CD1c-positive myeloid dendritic cell (primary cell): ENCODE data around the gene PIK3AP1.
"Not testable (repeated sequence)": the region's sequence is repeated elsewhere in the genome, so short reads cannot be mapped to it uniquely, and the experiment has no call there.

Experiments
- DNase-seq: peaks from one replicate; pipeline ENCODE4 v3.0.0-alpha.2; 2016; ENCODE audit errors: extremely low spot score

PIK3AP1 gene

DNA sequence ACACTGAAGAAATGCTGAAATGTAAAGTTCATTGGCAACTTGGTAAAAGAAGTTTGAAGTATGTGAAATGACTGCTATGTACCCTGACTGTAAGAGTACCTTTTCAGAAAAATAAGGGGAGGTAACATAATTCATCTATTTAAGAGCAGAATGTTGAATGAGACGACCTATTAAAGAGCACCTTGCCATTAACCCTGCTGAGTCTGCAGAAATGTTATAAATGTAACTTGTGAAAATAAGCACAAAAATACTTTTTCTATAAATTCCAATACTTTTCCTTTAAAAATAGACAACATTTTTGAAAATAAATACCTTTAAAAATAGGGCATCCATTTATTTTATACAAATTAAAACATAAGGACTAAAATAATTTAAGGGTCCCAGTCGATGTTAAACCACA, 141.2 kb downstream of the PIK3AP1 start:
- no peak for DNase-seq

DNA sequence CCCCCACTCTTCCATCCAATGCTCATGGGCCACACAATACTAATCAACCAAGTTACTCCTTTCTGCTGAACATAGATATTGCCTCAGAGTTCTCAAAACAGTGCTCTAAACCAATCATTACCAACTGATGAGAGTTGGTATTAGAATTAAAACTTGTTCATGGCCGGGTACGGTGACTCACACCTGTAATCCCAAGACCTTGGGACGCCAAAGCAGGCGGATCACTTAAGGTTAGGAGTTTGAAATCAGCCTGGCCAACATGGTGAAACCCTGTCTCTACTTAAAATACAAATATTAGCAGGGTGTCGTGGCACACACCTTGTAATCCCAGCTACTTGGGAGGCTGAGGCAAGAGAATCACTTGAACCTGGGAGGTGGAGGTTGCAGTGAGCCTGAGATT, 141.7 kb downstream of the PIK3AP1 start:
- DNase-seq: no peak

DNA sequence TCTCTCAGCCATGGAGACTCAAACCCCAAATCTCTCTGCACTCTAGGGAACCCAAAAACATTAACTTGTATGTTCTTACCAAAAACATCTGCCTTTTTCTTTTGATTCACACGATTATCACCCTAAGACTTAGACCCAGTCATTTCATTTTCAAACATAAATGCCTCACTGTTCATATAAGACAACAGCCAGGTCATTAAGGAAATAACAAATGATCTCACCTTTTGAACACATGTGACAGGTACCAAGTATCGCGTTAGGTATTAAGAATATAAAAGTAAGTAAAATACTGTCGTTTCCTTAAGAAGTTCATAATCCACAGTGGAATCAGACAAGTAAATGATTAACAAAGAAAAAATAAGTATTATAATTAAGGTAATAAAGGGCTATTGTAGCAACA, 142.3 kb downstream of the PIK3AP1 start:
- no peak for DNase-seq

DNA sequence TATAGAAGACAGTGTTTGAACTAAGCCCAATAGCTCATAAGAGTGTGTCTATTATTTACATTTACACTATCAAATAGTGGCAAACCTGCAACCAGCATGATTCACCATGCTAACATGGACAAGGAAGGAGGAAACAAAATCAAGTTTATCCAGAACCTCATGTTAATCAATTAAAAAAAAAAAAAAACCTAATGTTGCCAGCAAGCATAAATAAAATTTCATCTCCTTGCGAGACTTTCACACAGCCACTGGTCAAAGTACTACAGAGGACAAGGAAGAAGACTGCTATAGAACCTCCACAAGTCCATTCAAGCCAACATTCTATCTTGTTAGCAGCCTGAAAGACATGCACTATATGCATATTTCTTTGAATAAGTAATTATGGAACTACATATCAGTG, 143.2 kb downstream of the PIK3AP1 start:
- DNase-seq: no peak

DNA sequence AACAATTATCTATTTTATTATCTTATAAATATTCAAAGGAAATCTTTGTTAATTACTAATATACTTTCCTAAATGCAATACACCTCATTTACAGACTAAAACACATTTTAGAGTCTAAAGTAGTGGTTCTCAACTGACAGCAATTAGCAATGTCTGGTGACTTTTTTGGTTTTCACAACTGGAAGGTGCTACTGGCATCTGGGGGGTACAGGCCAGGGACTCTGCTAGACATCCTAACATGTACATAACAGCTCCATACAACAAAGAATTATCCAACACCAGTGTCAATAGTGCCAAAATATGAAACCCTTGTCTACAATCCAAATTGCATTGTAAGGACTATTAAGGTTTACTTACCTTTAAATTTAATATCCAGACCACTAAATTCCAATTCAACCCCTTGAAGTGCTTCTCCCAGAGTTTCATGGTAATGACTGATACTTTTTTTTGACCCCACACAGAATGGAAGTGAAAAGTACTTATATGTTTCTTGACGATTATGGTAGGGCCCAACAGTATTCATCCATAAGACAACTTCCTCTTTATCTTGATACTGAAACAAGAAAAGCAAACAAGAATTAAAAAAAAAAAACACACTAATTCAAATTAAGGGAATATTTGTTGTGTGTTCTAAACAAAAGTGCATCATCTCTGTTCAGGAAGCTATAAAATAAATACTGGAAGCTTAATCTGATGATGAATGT, 143.9 kb downstream of the PIK3AP1 start:
- no peak for DNase-seq

DNA sequence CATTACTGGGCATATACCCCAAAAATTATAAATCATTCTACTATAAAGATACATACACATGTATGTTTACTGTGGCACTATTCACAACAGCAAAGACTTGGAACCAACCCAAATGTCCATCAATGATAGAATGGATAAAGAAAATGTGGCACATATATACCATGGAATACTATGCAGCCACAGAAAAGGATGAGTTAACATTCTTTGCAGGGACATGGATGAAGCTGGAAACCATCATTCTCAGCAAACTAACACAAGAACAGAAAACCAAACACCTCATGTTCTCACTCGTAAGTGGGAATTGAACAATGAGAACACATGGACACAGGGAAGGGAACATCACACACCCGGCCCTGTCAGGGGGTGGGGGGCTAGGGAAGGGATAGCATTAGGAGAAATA, 145.8 kb downstream of the PIK3AP1 start:
- DNase-seq: not testable (repeated sequence)

DNA sequence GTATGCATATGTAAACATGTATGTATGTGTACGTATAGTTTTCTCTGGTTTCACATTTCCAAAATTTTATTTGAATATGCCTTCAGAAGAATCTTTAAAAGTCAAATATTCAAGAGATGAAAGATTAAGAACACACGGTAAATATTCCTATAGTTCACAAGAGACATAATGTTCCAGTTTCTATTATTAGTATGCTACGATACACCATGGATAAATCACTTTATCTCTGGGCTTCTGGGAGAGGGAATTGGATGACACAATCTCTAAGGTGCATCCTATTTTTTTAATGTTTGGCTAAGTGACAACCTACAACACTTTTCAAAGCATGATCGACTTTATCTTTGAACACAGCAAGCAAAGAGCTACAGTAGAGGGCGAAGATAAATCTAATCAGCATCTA, 147.3 kb downstream of the PIK3AP1 start:
- no peak for DNase-seq

DNA sequence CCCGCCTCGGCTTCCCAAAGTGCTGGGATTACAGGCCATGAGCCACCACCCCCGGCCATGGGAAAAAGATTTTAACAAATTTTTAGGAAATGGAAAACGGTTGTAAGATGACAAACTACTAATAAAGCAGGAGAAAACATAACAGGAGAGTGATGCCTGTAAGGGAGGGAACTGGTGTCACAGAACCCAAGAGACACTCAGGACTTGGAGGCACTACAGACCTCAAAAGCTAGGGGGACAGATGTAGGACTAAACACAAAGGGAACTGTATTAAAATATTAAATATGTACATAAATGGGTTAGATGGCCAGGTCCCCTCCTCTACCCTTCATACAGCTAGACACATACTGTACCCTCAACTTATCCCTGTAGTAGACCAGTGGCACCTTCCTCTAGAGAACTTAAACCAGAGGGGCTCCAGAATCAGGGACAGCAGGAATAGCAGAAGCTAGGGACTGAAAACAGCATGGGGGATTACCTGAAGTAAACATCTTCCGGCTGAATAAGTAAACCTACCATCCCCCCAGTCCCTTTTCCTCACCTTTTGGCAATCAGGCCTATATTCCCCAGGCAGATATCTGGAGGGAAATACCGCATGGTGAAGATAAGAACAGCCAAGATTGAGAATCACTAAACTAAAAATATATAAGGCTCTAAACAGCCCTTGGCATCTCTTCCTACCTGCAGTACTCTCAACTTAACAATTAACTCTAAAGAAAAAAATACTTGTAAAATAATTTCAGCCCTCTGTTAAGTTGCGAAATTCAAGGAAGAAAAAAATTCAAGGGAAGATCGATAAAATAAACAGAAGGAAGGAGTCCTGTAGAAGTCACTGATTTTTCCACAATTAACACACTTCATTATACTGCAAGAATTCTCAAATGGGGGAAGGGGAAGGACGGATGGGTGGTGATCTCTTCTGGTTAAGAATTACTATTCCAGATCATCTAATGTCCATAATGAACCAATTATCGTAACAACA, 149.0 kb downstream of the PIK3AP1 start:
- DNase-seq: no peak

DNA sequence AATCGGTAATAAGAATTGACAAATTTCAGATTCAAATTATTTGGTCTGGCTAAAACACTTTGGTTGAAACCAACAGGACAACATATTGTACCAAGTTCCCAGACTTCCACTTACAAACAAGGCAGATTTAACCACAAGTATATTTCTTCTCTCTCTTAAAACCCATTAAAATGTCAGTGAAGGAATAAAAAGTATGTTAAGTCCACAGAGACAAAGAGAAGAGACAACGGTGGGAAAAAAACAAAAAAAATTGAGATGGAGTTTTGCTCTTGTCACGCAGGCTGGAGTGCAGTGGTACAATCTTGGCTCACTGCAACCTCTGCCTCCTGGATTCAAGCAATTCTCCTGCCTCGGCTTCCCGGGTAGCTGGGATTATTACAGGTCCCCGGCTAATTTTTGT, 149.8 kb downstream of the PIK3AP1 start:
- DNase-seq: no peak

DNA sequence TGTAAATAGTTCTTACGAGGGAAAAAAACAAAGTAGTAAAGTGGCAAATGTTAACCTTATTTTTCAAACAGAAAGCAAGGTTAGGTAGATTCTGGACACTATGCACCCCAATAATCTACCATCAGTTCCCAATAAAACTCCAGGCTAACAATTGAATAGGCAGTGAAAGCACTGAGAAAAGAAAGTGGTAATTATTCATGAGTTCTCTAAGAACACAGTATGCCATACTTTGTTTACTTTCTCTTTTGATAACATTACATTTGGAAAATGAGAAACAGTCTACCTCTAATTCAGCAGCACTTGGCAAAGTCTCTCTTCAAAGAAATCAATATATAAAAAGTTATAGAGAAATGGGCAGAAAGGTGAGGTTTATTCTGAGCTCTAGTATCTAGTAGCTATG, 151.9 kb downstream of the PIK3AP1 start:
- no peak for DNase-seq

DNA sequence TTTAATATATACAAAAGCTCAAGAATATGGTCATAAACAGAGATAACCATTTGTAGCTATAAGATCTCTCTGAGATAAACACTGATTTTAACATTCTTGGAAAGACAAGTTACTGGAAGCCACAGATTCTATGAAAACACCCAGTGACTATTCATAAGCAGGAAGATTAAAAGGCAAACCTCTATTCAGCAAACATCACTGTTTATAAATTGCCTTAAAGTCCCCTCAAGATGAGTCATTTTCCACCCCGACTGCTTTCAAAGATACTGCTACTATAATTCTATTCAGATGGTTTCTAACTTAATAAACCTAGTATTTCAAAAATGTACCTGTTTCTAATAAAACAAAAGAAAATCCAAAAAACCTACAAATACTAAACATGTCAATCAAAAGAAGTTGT, 154.5 kb downstream of the PIK3AP1 start:
- no peak for DNase-seq

DNA sequence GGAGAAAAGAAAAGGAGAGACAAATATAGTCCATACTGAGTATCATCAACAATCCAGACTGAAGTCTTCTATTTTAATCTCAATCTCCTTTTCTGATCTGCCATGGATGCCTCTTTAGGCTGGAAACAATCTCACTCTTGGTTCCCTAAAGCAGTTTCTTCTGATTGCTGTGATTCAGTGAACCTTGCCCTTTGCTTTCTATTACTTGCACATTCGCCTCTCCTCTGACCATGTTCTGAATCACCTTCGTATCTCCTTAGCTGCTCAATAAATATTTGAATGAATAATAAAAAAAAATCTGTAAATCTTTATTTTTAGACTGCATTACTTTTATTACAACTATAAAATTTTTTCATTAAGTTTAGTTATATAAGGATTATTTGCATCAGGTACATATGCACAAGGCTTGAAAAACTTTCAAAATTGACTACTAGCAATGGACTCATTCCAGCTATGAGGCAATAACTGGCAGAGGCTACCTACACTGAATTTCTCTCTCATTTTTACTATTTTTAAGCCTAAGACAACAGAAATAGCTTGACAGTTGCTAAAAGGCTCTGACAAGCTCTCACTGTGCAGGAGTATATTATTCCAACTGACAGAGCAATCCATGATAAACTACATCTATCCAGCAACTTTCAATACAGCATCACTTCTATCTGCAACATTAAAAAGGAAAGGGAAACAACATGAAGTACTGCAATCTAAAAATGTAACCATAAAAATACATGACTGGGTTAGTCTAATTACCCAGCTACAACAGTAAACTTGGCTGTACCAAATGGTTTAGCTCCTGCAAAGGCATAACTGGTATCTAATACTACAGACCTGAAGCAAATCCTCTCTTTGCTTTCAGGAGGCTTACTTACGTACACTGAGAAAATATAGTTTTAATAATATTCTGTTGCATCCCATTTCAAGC, 159.1 kb downstream of the PIK3AP1 start:
- DNase-seq: no peak

DNA sequence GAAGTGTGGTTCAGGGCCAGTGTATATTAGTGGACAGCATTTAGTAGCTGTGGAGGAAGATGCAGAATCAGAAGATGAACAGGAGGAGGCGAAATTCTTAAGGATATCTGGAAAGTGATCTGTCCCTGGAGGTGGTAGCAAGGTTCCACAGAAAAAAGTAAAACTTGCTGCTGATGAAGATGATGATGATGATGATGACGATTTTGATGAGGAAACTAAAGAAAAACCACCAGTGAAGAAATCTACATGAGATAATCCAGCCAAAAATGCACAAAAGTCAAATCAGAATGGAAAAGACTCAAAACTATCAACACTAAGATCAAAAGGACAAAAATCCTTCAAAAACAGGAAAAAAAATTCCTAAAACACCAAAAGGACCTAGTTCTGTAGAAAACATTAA, 159.8 kb downstream of the PIK3AP1 start:
- DNase-seq: no peak

DNA sequence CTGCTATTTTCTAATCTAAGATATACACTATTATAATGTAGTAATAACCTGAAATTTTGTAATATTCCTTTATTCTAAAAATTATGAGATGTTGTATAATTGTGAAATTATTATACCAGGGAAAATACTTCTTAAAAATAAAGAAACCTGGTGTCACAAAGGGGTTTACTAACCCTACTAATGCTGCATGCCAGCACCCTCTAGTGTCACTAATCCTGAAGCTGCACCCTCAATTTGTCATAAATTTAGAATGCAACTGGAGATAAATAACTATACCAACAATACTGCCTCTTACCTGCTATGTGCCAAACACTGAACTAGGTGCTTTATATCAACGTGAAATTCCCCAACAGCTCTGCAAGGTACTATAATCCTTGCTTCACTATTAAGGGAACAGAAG, 164.3 kb downstream of the PIK3AP1 start:
- DNase-seq: no peak

DNA sequence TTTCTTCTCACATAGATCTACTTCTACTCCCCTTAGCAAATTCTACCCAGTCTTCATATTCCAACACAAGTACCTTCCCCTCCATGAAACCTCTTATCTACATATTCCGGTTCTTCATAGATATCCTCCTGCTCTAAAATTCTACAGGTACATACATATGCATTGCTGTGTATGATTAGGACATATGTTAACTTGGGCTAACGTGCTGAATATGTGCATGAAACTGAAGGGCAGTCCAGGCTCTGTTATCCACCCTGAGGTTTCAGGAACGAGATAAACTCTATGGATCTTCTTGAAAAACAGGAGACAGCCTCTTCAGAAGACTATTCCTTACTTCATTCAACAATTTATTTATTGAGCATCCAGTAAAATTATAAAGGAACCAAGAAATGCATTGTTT, 165.0 kb downstream of the PIK3AP1 start:
- no peak for DNase-seq

DNA sequence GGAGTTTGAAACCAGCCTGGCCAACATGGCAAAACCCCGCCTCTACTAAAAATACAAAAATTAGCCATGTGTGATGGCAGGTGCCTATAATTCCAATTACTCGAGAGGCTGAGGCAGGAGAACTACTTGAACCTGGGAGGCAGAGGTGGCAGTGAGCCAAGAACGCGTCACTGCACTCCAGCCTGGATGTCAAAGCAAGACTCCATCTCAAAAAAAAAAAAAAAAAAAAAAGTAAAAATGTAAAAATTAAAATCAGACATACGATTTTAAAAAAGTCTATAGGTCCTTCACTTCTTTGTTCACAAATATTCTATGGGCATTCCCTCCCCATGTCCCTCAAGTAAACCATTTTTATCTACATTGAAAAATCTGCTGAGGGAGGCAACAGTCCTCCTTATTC, 171.7 kb downstream of the PIK3AP1 start:
- no peak for DNase-seq

DNA sequence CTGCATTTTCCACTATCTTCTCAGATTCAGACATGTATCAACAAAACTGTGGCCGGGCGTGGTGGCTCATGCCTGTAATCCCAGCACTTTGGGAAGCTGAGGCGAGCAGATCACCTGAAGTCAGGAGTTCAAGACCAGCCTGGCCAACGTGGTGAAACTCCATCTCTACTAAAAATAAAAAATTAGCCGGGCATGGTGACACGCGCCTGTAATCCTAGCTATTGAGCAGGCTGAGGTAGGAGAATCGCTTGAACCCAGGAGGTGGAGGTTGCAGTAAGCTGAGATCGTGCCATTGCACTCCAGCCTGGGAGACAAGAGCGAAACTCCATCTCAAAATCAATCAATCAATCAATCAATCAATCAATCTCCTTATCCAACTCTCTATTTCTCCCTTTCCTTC, 174.8 kb downstream of the PIK3AP1 start:
- not testable (repeated sequence) for DNase-seq
